ENCODE data around the gene MSMO1.

GRCh38 chr4:165360041-165360695 is 32.7 kb downstream of the MSMO1 start:
- TF ChIP-seq YY1 (IDR thresholded peaks at IDR 0.05; ENCODE audit: low read depth) (no peak), EP300 (IDR thresholded peaks at IDR 0.05; ENCODE audit: borderline replicate concordance) (no peak), CREB1 (IDR thresholded peaks at IDR 0.05; ENCODE audit: low read depth) (no peak), ZBTB7A (IDR thresholded peaks at IDR 0.05; ENCODE audit: low read depth) (no peak), MAX (IDR thresholded peaks at IDR 0.05) (no peak), FOXM1 (IDR thresholded peaks at IDR 0.05; ENCODE audit: borderline replicate concordance, low read depth) (no peak), TAF1 (IDR thresholded peaks at IDR 0.05; ENCODE audit: low read depth) (no peak), RAD21 (IDR thresholded peaks at IDR 0.05; ENCODE audit: low read depth) (no peak), REST (IDR thresholded peaks at IDR 0.05; ENCODE audit: low read depth) (no peak), EGR1 (IDR thresholded peaks at IDR 0.05) (no peak)
